Germinal center (tissue), 1 donor: ENCODE measurements around the gene CDH4.
"Not testable (repeated sequence)": the region's sequence is repeated elsewhere in the genome, so short reads cannot be mapped to it uniquely, and the experiment has no call there.

ENCODE experiments used
- DNase-seq: peaks from one replicate; pipeline ENCODE4 v3.0.0; 2012; ENCODE audit warnings: mixed read lengths, low spot score

The CDH4 gene

DNA sequence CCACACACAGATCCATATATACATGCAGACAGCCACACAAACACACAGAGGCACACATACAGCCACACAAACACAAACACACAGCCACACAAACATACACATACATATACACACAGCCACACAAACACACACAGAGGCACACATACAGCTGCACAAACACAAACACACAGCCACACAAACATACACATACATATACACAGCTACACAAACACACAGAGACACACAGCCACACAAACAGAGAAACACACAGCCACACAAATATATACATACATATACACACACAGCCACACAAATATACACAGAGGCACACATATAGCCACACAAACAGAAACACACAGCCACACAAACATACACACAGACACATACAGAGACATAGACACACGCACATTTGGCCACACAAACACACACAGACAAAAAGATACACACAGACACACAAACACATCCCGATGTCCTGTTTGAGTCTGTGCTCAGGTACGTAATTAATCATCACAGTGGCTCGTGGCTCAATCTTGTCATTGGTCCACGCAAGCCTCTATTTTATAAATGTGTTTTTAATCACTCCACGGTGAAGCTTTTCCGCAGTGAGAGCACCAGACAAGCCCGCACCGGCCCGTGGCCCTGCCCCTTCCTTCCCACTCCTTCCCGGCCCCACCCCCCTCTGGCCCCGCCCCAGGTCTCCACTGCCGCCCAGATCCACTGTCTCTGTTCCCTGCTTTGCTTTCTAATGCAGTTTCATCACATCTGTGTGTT is 135.3 kb downstream of the CDH4 start:
- no peak for DNase-seq

DNA sequence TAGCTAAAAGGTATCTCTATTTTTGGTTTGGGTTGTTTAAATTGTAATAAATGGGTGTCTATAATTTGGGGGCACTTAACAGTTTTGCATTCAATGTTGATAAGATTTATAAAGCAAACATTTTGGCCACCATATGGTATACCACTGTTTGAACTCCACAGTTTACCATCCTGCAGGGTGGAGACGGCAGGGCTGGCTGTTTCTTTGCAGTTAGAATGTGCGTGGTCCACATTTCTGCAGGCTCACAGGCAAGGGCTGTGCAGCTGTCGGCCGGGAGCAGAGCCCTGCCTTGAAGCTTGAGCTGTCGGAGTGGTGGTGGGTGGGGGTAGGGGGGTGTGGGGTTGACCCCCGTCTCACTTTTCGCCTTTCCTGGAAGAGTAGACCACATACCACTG is 135.9 kb downstream of the CDH4 start:
- DNase-seq = no peak

DNA sequence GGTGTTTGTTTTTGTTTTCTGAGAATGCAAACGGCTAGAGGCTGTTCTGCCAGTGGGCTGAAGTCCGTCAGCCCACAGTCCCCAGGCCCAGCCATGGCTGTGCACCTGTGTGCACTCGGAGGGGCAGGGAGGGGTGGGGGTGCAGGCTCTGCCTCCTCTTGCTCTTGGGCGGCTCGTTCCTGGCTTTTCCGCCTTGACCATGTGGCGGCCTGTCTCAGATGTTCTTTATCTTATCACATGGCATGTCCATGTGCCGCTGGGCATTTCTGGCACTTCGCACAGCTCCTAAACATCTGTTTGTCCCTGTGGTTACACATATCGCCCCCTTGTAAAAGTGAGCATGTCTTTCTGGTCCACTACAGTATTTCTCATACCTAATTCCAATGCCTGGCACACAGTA is 137.0 kb downstream of the CDH4 start:
- DNase-seq = no peak

DNA sequence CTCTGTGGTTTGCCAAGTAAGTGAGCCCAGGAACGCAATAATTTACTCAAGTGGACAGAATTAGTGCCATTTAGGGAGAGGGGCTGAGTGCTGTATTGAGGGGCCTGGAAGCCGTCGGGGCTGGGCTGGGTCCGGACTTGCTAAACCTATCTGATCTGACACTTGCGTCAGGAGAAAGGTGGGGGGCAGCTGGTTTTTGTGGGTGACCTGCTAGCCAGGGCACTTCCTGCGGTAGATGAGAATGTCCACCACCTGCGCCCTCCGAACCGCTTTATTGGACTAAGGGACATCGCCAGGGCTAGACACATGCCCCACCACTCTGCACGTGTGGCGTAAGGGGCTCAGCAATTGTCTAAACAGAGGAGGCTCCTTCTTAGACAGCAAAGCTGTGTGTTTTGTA is 139.1 kb downstream of the CDH4 start:
- no peak for DNase-seq

DNA sequence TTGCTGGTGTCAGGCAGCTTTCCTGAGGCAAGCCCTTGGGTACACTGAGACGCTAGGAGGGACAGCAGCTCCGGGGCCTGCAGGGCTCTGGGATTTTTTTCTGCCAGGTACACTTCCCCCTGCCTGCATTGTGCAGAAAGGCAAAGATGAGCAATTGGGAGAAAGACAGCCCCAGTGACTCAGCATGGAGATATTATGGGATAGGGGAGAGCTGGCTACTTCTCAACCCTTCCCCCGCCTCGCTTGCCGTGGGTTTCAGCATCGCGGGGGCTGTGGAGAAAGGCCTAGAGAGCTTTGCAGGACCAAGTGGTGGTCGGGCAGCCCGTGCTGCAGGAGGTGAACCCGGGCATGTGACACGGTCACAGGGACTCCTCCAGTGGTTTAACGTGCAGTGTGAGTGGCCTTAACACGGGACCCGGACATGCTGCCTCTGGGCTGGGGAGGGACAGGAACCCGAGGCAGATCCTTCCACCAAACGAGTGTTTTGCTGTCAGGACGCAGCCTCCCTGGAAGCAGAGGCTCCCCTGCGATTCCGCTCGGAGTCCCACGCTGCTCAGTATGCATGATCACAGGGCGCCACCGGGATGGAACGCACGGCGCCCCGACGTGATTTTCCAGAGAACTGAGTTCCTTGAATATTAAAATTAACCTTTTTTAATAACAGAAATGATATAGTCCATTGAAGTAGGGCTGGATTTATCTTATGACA is 139.9 kb downstream of the CDH4 start:
- DNase-seq = no peak

DNA sequence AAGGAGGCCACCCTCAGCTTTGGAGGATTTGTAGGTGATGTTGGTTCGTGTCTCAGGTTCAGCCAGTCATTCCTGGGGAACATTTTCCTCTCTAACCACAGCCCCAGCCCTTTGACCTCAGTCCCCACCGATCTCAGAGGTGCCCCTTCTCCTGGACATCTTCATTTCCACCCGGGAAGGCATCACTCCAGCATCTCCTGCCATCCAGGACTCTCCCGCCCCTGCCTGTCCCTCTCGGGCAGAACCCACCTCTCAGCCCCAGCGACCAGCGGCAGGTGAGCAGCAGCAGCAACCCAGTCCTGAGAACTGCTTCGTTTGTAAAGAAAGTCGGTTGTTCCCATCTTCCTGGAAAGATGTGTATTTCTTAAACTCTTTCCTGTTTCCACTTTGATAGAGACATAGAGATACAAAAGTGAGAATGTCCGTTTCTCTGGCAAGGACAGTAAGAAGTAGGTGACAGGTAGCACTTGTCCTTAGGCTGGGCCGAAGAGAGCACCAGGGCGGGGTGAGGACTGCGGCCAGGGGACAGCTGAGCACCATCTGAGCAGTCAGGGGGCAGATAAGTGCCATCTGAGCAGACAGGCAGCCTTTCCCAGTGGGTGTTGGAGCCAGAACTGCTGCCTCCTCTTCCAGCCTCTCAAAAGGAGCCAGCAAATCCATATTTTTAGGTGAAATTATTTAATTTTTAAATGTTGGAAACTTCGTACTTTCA is 142.2 kb downstream of the CDH4 start:
- DNase-seq = no peak

DNA sequence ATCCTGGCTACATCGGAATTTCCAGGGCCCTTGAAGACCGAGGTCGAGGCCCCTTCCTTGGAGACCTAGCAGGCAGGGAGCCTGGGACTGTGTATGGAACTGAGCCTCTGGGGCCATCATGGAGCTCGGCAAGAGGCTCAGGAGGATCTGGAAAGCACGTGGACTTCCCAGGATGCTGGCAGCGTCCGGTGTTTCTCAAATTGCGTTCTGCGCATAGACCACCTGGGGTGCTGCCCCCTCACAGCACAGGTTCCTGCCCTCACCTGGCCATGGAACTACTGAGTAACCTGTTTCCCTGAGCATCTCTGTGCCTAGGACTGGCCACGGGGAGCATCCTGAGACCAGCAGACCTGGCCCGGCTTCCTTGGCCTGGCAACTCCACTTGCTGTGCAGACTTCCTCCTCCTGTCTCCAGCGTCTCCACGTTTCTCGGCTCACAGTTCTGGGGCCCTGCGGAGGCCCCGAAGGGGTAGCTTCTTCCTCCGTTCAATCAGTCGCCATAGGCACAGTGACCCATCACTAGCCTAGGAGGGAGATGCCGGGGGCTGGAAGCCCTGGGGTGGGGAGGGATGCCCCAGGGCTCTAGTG is 144.3 kb downstream of the CDH4 start:
- no peak for DNase-seq

DNA sequence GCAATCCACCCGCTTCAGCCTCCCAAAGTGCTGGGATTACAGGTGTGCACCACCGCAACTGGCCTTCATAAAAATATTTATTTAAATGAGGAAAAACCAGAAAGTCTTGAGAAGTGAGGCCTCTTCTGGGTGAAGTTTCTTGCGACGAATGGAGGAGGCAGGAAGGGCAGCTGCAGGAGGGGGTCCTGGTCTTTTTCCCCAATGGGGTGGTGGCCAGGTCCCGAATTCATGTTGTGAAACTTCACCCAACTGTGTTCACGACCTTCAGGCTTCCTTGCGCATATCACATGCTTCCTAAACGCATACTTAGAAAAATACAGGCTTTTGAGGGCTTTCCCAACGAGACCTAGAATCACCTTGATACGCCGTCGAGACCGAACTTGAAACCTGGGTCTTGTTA is 145.1 kb downstream of the CDH4 start:
- no peak for DNase-seq

DNA sequence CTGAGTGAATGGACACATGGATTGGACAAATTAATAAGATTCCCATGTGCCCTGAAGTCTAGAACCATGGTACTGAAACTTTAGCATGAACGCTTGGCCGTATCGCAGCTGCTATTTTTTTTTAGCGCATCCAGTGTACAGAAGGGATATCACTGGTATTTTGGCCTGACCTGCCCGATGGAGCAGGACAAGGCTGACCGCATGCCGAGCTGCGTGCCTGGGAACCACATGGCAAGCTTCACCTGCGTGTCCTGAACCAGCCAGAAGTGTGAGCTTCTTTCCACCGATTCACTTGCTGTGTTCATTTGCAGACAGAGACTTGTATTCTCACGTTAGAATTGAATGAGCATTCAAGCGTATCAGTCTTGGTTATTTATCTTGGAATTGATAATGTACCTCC is 145.7 kb downstream of the CDH4 start:
- no peak for DNase-seq

DNA sequence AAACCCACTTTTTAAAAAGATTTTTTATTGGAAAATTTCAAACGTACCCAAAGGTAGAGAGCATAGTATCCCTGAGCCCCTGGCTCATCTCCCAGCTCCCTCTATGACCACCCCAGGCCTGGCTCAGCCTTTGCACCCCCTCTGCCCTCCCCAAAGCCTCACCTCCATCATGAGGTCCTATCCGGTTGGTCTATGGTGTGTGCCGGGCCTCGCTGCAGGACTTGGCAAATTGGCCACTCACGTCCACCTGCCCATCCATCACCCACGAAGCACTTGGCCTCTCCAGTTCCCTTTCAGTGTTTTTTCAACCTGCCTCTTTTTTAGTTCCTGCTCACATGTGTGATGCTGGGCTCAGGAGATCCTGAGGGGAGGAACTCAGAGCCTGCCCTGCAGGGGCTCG is 147.4 kb downstream of the CDH4 start:
- no peak for DNase-seq

DNA sequence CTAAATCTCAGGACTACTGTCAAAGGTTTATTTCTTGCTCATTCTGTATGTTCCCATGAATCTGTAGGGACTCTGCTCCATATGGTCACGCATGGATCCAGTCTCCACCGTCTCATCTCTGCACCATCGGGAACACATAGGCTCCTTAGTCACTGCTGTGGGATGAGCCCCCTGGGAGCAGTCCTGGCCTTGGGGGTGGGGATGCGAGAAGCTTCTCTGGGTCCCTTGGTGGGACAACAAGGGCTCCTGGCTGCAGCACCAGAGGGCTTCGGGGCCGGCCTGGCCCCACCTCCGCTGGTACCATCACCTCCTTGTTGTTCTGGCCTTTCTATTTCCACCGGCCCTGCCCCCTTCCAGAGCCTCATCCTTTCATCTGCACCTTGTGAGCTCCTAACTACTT is 148.4 kb downstream of the CDH4 start:
- no peak for DNase-seq

DNA sequence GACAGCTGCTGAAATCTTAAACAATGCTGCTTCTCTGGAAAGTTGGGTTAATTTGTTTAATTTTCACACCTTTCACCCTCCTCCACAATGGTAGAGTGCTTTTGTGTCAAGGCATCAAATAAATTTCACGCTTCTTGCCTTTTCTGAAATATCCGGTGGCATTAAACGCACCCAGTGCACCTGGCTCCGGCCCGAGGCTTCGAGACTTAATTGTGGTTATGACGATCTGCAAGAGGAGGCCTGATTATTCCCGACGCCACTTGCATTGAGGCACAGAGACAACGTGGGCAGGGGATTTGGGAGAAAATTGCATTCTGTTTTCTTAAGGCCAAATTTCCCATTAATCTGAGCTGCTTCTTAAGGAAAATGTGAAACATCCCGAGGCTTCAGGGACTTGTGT is 152.2 kb downstream of the CDH4 start:
- DNase-seq = no peak

DNA sequence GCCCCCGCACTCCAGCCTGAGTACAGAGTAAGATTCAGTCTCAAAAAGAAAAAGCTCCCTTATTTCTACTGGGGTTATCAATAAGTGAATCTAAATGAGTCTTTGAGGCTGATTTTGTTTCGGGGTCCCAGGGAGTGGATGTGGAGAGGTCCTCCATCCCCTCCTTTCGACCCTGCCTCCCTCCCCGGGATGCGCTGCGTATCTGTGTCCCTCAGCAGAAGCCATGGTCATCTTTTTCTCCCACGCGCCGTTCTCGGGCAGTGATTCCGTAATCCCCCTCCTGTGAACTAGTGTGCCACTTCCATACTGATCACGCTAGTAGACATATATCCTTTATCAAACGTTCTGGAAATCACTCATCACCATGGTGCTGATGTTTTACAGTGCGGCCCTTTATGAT is 152.9 kb downstream of the CDH4 start:
- no peak for DNase-seq

DNA sequence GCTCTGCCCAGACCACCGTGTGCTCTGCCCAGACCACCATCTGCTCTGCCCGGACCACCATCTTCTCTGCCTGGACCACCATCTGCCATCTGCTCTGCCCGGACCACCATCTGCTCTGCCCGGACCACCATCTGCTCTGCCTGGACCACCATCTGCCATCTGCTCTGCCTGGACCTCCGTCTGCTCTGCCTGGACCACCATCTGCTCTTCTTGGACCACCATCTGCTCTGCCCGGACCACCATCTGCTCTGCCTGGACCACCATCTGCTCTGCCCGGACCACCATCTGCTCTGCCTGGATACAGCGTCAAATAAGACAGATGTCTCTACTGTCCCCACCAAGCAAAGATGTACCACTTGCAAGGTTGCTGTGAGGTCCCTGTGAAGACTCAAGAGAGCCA is 154.7 kb downstream of the CDH4 start:
- not testable (repeated sequence) for DNase-seq

DNA sequence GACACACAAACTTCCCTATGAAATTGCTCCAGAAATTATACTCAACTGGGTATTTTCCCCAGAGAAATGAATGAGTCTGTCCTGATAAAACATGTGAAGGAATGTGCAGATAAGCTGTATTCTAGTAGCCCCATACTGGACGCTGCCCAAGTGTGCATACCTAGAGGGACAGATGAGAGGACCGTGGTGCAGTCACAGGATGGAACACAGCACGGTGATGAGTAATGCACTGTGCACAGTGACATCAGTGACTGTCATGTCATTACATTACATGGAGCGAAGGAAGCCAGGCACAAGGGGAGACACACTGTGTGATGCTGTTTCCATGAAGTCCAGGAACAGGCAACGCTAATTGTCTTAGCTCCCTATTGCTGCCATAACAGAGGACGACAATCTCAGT is 155.5 kb downstream of the CDH4 start:
- no peak for DNase-seq

DNA sequence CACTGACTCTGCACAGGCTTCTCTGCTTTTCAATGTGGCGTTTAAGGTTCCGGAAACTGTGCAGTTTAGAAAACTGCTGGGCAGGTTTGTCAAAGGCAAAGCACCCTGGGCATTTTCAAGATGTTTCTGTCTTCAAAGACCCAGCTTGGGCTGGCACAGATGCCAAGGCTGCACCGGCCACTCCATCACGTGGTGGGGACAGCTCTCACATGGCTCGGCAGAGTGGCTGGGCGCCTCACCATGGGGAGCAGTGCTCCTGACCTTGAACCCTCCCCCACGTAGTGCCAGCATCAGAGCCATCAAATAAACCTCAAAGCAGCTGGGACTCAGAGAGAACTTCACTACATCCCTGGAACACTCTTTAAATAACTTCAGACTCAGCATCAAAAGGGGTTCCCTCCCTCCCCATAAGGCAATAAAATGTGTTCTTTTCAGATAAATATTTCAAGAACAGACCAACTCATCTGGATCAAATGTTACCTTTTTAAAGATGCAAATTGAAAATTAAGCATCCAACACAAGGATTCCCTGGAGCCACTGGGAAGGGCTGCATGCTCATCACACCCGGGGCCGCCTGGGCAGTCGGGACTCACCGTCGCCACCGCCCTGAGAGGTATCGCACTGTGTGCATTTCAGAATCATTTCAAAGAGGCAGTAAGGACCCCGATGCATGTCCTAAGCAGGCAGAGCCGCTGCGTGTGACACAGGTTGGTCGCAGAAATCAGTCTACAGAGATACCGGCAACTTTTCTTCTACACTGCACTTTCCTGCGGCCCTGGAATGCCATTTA is 157.1 kb downstream of the CDH4 start:
- DNase-seq = no peak

DNA sequence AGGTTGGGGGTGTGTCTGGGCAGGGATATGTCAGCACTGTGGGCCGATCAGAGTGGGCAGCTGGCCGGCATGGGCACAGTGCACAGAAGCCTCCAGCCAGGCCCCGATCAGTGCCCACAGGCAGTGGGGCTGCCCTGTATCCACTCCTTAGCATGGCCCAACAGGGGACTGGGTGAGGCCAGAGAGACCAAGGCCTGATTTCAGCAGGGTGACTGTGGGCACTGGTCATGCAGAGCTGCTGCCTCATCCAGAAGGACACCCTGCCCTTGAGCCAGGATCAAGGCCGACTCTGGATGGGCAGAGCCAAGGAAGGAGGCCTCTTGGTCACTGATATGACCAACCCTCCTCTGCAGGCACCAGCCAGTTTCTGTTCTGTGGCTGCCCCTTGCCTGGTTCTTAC is 159.7 kb downstream of the CDH4 start:
- no peak for DNase-seq

DNA sequence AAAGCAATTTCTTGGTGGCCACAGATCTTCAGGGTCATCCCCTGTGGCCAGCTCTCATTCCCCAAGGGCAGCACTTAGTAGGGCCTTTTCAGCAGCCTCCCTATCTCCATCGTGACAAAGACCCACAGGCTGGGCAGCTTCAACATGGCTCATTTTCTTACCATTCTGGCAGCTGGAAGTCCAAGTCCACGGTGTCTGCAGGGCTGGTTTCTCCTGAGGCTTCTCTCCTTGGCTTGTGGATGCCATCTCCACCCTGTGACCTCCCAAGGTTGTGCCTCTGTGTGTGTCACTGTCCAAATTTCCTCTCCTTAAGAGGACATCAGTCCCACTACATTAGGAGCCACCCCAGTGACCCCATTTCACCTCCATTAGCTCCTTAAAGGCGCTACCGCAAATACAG is 161.7 kb downstream of the CDH4 start:
- DNase-seq = no peak

DNA sequence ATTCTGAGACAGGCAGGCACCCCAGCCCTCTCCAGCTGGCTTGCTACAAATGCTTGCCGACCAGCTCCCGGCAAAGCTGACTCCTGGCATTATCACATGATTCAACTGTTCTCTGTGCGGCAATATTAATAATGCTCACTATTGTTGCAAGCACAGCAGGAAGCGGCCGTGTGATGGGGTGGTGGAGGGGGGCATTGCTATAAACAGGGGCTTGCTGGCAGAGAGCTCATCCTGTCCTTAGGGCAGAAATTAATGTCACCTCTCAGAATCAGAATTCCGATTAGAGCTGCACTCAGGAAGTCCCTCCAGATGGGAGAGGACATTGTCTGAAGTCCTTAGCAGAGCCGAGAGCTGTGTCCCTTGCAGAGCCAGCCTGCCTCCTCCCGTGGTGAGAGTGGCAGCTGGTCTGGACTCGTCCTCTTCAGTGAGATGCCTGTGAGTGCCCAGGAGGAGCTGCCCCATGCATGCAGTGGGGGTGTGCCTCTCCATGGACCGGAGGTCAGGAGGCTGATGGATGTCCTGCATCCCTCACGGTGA is 162.5 kb downstream of the CDH4 start:
- no peak for DNase-seq

DNA sequence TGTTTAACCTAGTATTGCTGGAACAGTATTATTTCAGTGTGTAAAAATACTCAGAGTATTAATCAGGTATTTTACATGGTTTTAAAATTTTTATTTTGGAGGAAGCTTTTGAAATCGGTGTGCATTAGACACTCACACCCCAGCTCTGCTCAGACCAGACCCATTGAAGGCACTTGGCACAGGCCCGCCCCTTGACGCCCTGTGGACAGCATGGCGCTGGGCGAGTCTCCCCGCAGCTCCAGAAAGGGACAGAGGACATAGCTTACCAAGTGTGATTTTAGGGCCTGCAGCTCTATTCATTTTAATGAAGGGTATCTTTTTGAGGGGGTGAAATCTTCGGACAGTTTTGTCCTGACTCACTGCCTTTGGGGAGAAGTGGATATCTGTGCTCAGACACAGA is 164.5 kb downstream of the CDH4 start:
- DNase-seq = no peak

DNA sequence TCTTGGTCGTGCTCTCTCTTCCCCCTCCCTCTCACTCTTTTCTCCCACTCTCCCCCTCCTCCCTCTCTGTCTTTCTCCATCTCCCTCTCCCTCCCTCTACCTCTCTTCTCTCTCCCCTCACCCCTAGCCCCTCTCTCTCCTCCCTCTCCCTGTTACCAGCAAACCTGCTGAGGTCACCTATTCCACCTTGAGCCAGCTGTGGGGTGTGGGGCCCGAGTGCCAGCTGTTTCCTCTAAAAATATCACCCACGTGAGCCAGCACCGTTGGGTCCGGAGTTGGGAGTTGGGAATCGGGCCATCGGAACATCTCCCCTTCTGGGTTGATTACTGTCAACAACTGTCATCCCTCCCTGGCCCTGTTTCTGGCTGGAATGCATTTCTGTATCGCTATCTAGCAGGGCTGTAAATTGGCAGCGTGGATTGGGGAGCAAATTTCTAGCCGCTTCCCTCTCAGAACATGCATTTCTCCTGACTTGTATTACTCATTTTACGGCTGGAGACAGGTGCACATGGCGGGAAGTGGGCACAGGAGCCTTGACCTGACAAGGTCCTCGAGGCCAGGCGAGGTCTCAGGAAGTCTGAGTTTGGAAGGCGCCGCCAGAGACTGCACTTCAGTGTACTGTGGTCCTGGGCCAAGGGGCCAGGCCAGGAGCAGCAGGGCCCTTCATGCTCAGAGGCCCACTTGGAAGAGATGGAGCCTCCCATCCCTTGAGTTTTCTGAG is 165.3 kb downstream of the CDH4 start:
- no peak for DNase-seq
